Neural cell (in vitro differentiated cells): ENCODE results near the gene CENPP. TPM values are rescaled to one million over a fixed set of nuclear protein-coding genes. Genes with fewer than 3 reads are reported as not detected.

Experiments
- H2AFZ ChIP-seq: fragments of 200-600, 300-800 bp; sonication (generic), shearing (Covaris generic); 2 replicates; pipeline ENCODE4 v1.6.0; 2014; ENCODE audit warnings: low read depth, mild to moderate bottlenecking, antibody characterized with exemption, low read length, moderate library complexity
- H3F3A ChIP-seq: fragments of 200-600 bp; shearing (Covaris generic); 2 replicates; pipeline ENCODE4 v1.6.1; 2016; ENCODE audit warnings: mild to moderate bottlenecking, moderate library complexity, mixed read lengths, antibody characterized with exemption, low read length; ENCODE audit not compliant: insufficient read depth, poor library complexity, severe bottlenecking
- H3K27ac ChIP-seq: fragments of 200-600, 300-800 bp; sonication (generic), shearing (Covaris generic); 2 replicates; pipeline ENCODE4 v1.5.1; 2014; ENCODE audit warnings: mild to moderate bottlenecking, low read length, moderate library complexity
- H3K27me3 ChIP-seq: fragments of 300-800, 200-600 bp; sonication (generic), shearing (Covaris generic); 2 replicates; pipeline ENCODE4 v1.6.0; 2014; ENCODE audit warnings: mild to moderate bottlenecking, low read depth, low read length, moderate library complexity; ENCODE audit not compliant: insufficient read depth
- H3K36me3 ChIP-seq: fragments of 300-800, 200-600 bp; sonication (generic), shearing (Covaris generic); 2 replicates; pipeline ENCODE4 v1.5.1; 2014; ENCODE audit warnings: mild to moderate bottlenecking, antibody characterized with exemption, low read length, moderate library complexity; ENCODE audit not compliant: insufficient read depth
- H3K4me2 ChIP-seq: fragments of 300-800, 200-600 bp; sonication (generic), shearing (Covaris generic); 2 replicates; pipeline ENCODE4 v1.6.0; 2014; ENCODE audit warnings: mild to moderate bottlenecking, low read length
- H3K4me3 ChIP-seq: fragments of 300-800, 200-600 bp; sonication (generic), shearing (Covaris generic); 2 replicates; pipeline ENCODE4 v1.5.1; 2014; ENCODE audit warnings: mild to moderate bottlenecking, low read length, moderate library complexity
- H3K79me2 ChIP-seq: fragments of 200-600 bp; shearing (Covaris generic); replicated peaks from 2 replicates; pipeline ENCODE4 v1.6.0; 2014; ENCODE audit warnings: mild to moderate bottlenecking, low read length, moderate library complexity; ENCODE audit not compliant: insufficient read depth
- H3K9ac ChIP-seq: fragments of 300-800, 200-600 bp; sonication (generic), shearing (Covaris generic); 2 replicates; pipeline ENCODE4 v1.6.1; 2016; ENCODE audit warnings: mild to moderate bottlenecking, low read length, mixed read lengths
- H3K9me2 ChIP-seq: fragments of 200-600 bp; shearing (Covaris generic); 2 replicates; pipeline ENCODE4 v1.6.1; 2016; ENCODE audit warnings: mild to moderate bottlenecking, low read length, mixed read lengths; ENCODE audit not compliant: insufficient read depth
- H3K9me3 ChIP-seq: fragments of 200-600, 300-800 bp; sonication (generic), shearing (Covaris generic); 2 replicates; pipeline ENCODE4 v1.6.1; 2016; ENCODE audit warnings: mild to moderate bottlenecking, mixed run types, low read length, moderate library complexity, mixed read lengths
- H4K20me1 ChIP-seq: fragments of 200-600 bp; shearing (Covaris generic); 2 replicates; pipeline ENCODE4 v1.6.1; 2016; ENCODE audit warnings: mild to moderate bottlenecking, mixed run types; ENCODE audit not compliant: insufficient read depth
- CTCF ChIP-seq: fragments of 450-650 bp; IDR thresholded peaks from 2 replicates; pipeline ENCODE4 v1.5.1; 2014; ENCODE audit warnings: antibody characterized with exemption, mild to moderate bottlenecking, moderate library complexity; ENCODE audit not compliant: poor library complexity, severe bottlenecking
- EP300 ChIP-seq: fragments of 450-650 bp; conservative IDR thresholded peaks from 2 replicates; pipeline ENCODE4 v1.6.1; 2014; ENCODE audit warnings: antibody characterized with exemption, mild to moderate bottlenecking, moderate library complexity; ENCODE audit not compliant: poor library complexity, severe bottlenecking
- EZH2 ChIP-seq: fragments of 200-600, 300-800 bp; shearing (Covaris generic), sonication (generic); IDR thresholded peaks from 2 replicates; pipeline ENCODE4 v1.6.1; 2014; ENCODE audit warnings: antibody characterized with exemption, low read length, borderline replicate concordance, mild to moderate bottlenecking; ENCODE audit not compliant: insufficient read depth, poor library complexity, severe bottlenecking
- MXI1 ChIP-seq: fragments of 450-650 bp; conservative IDR thresholded peaks from 2 replicates; pipeline ENCODE4 v1.6.1; 2014; ENCODE audit warnings: antibody characterized with exemption, mild to moderate bottlenecking; ENCODE audit not compliant: poor library complexity, severe bottlenecking
- POLR2AphosphoS5 ChIP-seq: IDR thresholded peaks from 2 replicates; pipeline ENCODE4 v1.6.1; 2012
- RAD21 ChIP-seq: fragments of 450-650 bp; conservative IDR thresholded peaks from 2 replicates; pipeline ENCODE4 v1.6.1; 2014; ENCODE audit warnings: antibody characterized with exemption, mild to moderate bottlenecking, moderate library complexity
- REST ChIP-seq: IDR thresholded peaks from 2 replicates; pipeline ENCODE4 v1.6.1; 2012; ENCODE audit warnings: borderline replicate concordance
- SMC3 ChIP-seq: fragments of 450-650 bp; conservative IDR thresholded peaks from 2 replicates; pipeline ENCODE4 v1.6.1; 2014; ENCODE audit warnings: antibody characterized with exemption, mild to moderate bottlenecking, moderate library complexity; ENCODE audit not compliant: poor library complexity
- TAF1 ChIP-seq: IDR thresholded peaks from 2 replicates; pipeline ENCODE4 v1.6.1; 2012; ENCODE audit warnings: low read depth
- polyA plus RNA-seq: library from polyadenylated mRNA; depleted of rRNA; stranded (reverse); fragments of >200 nt; gene quantifications from 2 replicates; pipeline ENCODE4 v1.2.3, GENCODE V29; 2014

The CENPP gene
- polyA plus RNA-seq, 1 donor from 2014 or later = 5.0 TPM

DNA sequence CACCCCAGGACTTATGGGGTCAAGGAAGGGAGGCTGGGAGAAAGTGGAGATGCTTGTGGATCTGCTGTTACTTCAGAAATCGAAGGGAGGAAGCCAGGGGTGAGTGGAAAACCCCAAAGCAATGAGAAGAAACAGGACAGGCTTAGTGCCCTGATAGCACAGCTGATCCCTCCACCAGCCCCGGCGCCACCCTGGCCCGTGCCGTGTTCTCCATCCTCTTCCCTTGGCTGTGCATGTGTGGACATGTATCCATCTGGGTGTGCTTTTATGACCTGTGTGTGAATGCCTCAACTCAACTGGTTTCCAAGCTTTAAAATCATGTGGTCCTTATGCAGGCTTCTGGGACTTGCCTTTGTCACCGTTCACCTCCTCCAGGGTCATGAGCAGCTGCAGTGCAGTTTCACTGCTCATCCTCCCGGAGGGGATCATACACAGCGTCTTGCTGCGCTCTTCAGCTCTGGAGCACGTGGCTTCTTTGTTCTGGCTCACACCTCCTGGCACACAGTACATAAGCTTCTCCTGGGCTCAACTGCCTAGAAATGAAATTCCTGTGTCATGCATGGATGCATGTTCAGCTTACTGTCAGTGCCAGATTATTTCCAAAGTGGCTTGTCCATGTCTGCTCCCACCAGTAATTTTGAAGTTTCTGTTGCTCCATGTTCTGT is 286.0 kb downstream of the CENPP start:
- H3F3A ChIP-seq = no peaks in the 10 kb centered on the region
- no peaks in the 10 kb centered on the region for H3K36me3 ChIP-seq
- H3K27ac ChIP-seq = no peak overlapping the region
- H3K27me3 ChIP-seq = no peaks in the 10 kb centered on the region
- H2AFZ ChIP-seq = no peak overlapping the region
- H3K9me2 ChIP-seq = no peaks in the 10 kb centered on the region
- H3K4me3 ChIP-seq = no peak overlapping the region
- no peak overlapping the region for H3K9ac ChIP-seq
- H4K20me1 ChIP-seq = no peaks in the 10 kb centered on the region
- TF ChIP-seq MXI1 (no peak), RAD21 (no peak), CTCF (no peak), REST (no peak), SMC3 (no peak), POLR2AphosphoS5 (no peak), EZH2 (no peak), TAF1 (no peak), EP300 (no peak)
- H3K9me3 ChIP-seq = no peaks in the 10 kb centered on the region
- no peak overlapping the region for H3K4me2 ChIP-seq
- no peaks in the 10 kb centered on the region for H3K79me2 ChIP-seq

- Histone ChIP-seq H3K36me3 (no peaks in the 10 kb centered on the region), H4K20me1 (no peaks in the 10 kb centered on the region), H3K4me3 (no peak overlapping the region), H3K4me2 (no peak overlapping the region), H3K79me2 (no peaks in the 10 kb centered on the region), H3K9me3 (no peaks in the 10 kb centered on the region), H2AFZ (no peak overlapping the region), H3K9me2 (no peaks in the 10 kb centered on the region), H3F3A (no peaks in the 10 kb centered on the region), H3K9ac (no peak overlapping the region), H3K27me3 (no peaks in the 10 kb centered on the region), H3K27ac (no peak overlapping the region)
- no peak for TF ChIP-seq MXI1
- TF ChIP-seq EP300 = no peak
- TF ChIP-seq RAD21 = no peak
- TF ChIP-seq TAF1 = no peak
- no peak for TF ChIP-seq POLR2AphosphoS5
- TF ChIP-seq CTCF = no peak
- no peak for TF ChIP-seq EZH2
- TF ChIP-seq REST = no peak
- TF ChIP-seq SMC3 = no peak
Measured at GRCh38 chr9:92612292-92612691, 286.5 kb downstream of the CENPP start.
